SK-N-SH treated with all-trans-retinoic acid at 6 μM for 48 hours (cell line): ENCODE results near the gene ATP6V1G1.

Experiments used
- ATAC-seq: fragments of 200-7000 bp; cut with Tn5 transposase; 3 replicates; pipeline ENCODE4 v1.9.1; 2020; ENCODE audit warnings: mild to moderate bottlenecking, moderate library complexity
- ARNTL ChIP-seq: fragments of 450-650 bp; formaldehyde crosslinking; IDR thresholded peaks from 2 replicates; pipeline ENCODE4 v1.5.0; 2020; ENCODE audit warnings: low read depth, mild to moderate bottlenecking, moderate library complexity, borderline replicate concordance
- BACH2 ChIP-seq: fragments of 250-450 bp; sonication (Bioruptor Pico); IDR thresholded peaks from 2 replicates; pipeline ENCODE4 v1.9.0; 2021; ENCODE audit warnings: mild to moderate bottlenecking, borderline replicate concordance
- CREB5 ChIP-seq: fragments of 250-450 bp; sonication (Bioruptor Pico); IDR thresholded peaks from 2 replicates; pipeline ENCODE4 v1.5.1; 2020; ENCODE audit warnings: low read depth, mild to moderate bottlenecking, moderate library complexity
- CSDC2 ChIP-seq: fragments of 250-450 bp; sonication (Bioruptor Pico); IDR thresholded peaks from 2 replicates; pipeline ENCODE4 v1.5.0; 2020; ENCODE audit warnings: mild to moderate bottlenecking, moderate library complexity
- CSRNP3 ChIP-seq: fragments of 250-450 bp; sonication (Bioruptor Pico); IDR thresholded peaks from 2 replicates; pipeline ENCODE4 v1.5.1; 2021; ENCODE audit warnings: mild to moderate bottlenecking, moderate library complexity
- ESRRG ChIP-seq: fragments of 250-450 bp; sonication (Bioruptor Pico); IDR thresholded peaks from 2 replicates; pipeline ENCODE4 v1.6.1; 2021; ENCODE audit warnings: mild to moderate bottlenecking
- POU6F1 ChIP-seq: fragments of 250-450 bp; sonication (Bioruptor Pico); IDR thresholded peaks from 2 replicates; pipeline ENCODE4 v1.8.0; 2021; ENCODE audit warnings: low read depth, mild to moderate bottlenecking, moderate library complexity, borderline replicate concordance
- RARB ChIP-seq: fragments of 250-450 bp; sonication (Bioruptor Pico); IDR thresholded peaks from 2 replicates; pipeline ENCODE4 v1.8.0; 2021; ENCODE audit warnings: mild to moderate bottlenecking, moderate library complexity
- SNAI2 ChIP-seq: fragments of 250-450 bp; sonication (Bioruptor Pico); IDR thresholded peaks from 2 replicates; pipeline ENCODE4 v1.5.0; 2020; ENCODE audit warnings: mild to moderate bottlenecking, moderate library complexity
- TCF4 ChIP-seq: fragments of 250-450 bp; sonication (Bioruptor Pico); IDR thresholded peaks from 2 replicates; pipeline ENCODE4 v1.8.0; 2021; ENCODE audit warnings: mild to moderate bottlenecking, moderate library complexity, borderline replicate concordance
- TOX ChIP-seq: fragments of 250-450 bp; sonication (Bioruptor Pico); IDR thresholded peaks from 2 replicates; pipeline ENCODE4 v1.8.0; 2021; ENCODE audit warnings: mild to moderate bottlenecking, moderate library complexity, borderline replicate concordance
- TSHZ2 ChIP-seq: fragments of 250-450 bp; sonication (Bioruptor Pico); IDR thresholded peaks from 2 replicates; pipeline ENCODE4 v1.5.0; 2020; ENCODE audit warnings: mild to moderate bottlenecking, moderate library complexity
- ZC3H10 ChIP-seq: fragments of 250-450 bp; sonication (Bioruptor Pico); IDR thresholded peaks from 2 replicates; pipeline ENCODE4 v1.5.1; 2021; ENCODE audit warnings: mild to moderate bottlenecking, moderate library complexity
- ZFP3 ChIP-seq: fragments of 250-450 bp; sonication (Bioruptor Pico); IDR thresholded peaks from 2 replicates; pipeline ENCODE4 v1.5.0; 2020; ENCODE audit warnings: mild to moderate bottlenecking, moderate library complexity
- ZFP30 ChIP-seq: fragments of 450-650 bp; formaldehyde crosslinking; IDR thresholded peaks from 2 replicates; pipeline ENCODE4 v1.5.0; 2022; ENCODE audit warnings: mild to moderate bottlenecking, moderate library complexity
- ZNF565 ChIP-seq: fragments of 450-650 bp; formaldehyde crosslinking; conservative IDR thresholded peaks from 2 replicates; pipeline ENCODE4 v1.5.0; 2020; ENCODE audit warnings: low read depth, mild to moderate bottlenecking, moderate library complexity
- ZNF70 ChIP-seq: fragments of 450-650 bp; formaldehyde crosslinking; IDR thresholded peaks from 2 replicates; pipeline ENCODE4 v1.5.0; 2020; ENCODE audit warnings: mild to moderate bottlenecking, moderate library complexity

ATP6V1G1 gene

GRCh38 chr9:114583371-114584155, 4.0 kb upstream of the ATP6V1G1 start (continued):
- TF ChIP-seq ZFP30 (no peak), CSDC2 (CRISPR knock-in tag) (no peak), BACH2 (CRISPR knock-in tag) (no peak)

- TF ChIP-seq BACH2 (CRISPR knock-in tag) (no peak), ZC3H10 (no peak), CSRNP3 (CRISPR knock-in tag) (no peak), CSDC2 (CRISPR knock-in tag) (no peak), POU6F1 (CRISPR knock-in tag) (no peak)
- ATAC-seq, result no peak; the same call in 2 of the 3 replicates
Measured at GRCh38 chr9:114588210-114588609, 641 bp downstream of the ATP6V1G1 start.

- no peak for ATAC-seq
- TF ChIP-seq ZNF70, result no peak
- TF ChIP-seq POU6F1 (CRISPR knock-in tag), result no peak
- TF ChIP-seq BACH2 (CRISPR knock-in tag), result no peak
- TF ChIP-seq ESRRG (CRISPR knock-in tag), result no peak
- TF ChIP-seq CSRNP3 (CRISPR knock-in tag), result no peak
- TF ChIP-seq, all 23 proteins: peak for 0
Measured at GRCh38 chr9:114588651-114589526, 1.3 kb downstream of the ATP6V1G1 start.

GRCh38 chr9:114590328-114590727, 2.8 kb downstream of the ATP6V1G1 start:
- no peak for TF ChIP-seq CSDC2 (CRISPR knock-in tag)
- TF ChIP-seq TCF4 (CRISPR knock-in tag), result no peak
- no peak for TF ChIP-seq ZNF70
- TF ChIP-seq SNAI2 (CRISPR knock-in tag), result no peak
- TF ChIP-seq RARB, result no peak
- no peak for TF ChIP-seq TSHZ2 (CRISPR knock-in tag)
- no peak for ATAC-seq

- no peak for ATAC-seq
- TF ChIP-seq BACH2 (CRISPR knock-in tag) (no peak), TOX (CRISPR knock-in tag) (no peak), SNAI2 (CRISPR knock-in tag) (no peak), CSRNP3 (CRISPR knock-in tag) (no peak), ZNF565 (CRISPR knock-in tag) (no peak), ZFP3 (CRISPR knock-in tag) (no peak), ARNTL (CRISPR knock-in tag) (no peak), CREB5 (no peak)
Measured at GRCh38 chr9:114591291-114591787, 3.8 kb downstream of the ATP6V1G1 start.
